GM18951 (cell line): ENCODE data around the gene ATP8A1.

Source experiments
- POLR2A ChIP-seq: IDR thresholded peaks from 4 replicates; pipeline ENCODE4 v1.6.1; 2011; ENCODE audit warnings: mild to moderate bottlenecking; ENCODE audit not compliant: insufficient read length, insufficient read depth; ENCODE audit errors: extremely low read depth
- in situ Hi-C: fragments of 300-500 bp; cut with MboI; formaldehyde crosslinking; loops from one replicate; pipeline ENCODE4 v1.12.0; 2022; ENCODE audit warnings: low sequenced_read_pairs, mixed read lengths, inconsistent platforms; ENCODE audit not compliant: unreplicated experiment

The ATP8A1 gene

DNA sequence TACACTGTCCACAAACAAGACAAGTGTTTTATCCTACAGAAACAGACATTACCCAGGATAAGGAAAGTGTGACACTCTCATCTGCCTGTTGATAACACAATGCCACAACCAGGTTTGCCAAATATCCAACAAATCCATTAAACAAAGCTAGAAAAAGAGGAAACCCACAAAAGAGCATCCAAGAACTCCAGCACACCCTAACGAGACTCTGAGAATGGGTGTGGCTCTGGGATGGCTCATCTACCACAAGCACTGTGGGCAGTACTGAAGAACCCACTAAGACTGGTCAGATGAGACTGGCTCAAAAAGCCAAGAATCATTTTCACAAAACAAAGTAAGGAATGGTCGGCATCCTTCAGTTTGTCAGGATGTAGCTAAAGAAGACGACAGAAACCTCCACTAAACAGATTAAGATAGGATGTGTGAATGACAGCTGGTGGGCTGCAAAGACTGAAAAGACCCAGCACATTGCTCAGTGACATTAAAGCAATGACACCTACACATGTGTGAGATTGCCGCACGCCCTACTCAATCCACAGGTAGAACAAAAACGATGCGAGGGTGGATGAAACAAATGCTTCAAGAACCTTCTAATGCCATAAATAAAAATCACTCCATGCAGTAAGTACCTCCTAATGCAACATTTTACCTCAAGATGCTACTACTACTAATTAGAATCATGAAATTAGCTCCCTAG lies 14.7 kb downstream of the ATP8A1 start:
- in situ Hi-C loops: no loop called here
- peak; percentile 15 for TF ChIP-seq POLR2A

DNA sequence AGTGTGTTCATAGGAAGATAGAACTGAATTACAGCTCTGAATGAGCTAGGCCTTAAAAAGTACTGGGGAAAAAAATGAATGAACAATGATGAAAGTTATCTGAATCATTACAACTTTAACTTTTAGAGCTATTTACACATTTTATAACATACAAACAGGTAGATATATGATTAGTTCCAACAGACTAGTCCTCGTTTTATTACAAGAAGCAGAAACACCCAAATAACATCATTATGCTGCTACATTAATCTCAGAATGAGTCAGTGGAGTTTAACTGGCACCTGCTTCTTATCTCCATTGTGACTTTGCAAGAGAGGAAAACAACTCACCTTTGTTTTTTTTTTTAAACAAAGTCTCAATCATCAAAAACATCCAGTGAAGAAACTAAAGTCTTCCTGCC lies 15.2 kb downstream of the ATP8A1 start:
- TF ChIP-seq POLR2A: no peak
- in situ Hi-C loops: no loop called here

DNA sequence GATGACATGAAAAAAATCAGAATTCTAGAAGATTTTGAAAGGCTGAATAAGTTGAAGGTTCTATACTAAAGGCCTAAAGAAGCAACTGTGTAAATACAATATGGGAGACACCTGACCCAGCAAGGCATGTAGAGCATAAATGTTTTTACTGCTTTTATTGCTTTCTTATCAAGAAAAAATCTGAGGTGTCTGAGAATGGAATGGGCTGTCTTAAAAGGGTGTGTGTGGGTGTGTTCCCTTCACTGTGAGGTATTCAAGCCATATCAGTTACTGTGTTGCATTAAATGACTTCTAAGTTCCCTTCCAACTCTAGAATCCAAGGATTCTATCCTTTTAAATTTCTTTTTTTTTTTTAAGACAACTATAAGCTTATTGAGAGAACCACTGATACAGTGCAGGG lies 15.7 kb downstream of the ATP8A1 start:
- in situ Hi-C loops: no loop called here
- no peak for TF ChIP-seq POLR2A

DNA sequence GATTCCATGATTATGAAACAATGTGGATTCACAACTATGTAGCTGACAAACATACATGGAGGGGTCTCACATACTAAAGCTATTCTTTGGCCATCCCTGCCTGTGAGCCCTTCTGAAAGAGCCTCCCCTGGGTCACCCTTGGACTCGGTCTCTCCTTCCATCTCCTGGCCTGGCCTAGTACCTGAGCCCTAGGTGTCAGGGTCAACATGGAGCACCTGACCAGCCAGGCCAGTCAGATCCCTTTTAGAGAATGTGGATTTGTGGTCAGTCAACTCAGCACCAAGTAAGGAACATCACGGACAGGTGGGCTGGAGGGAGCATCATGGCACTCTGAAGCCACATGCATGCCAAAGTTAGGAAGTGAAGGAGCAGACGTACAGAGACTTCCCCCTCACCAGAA lies 16.3 kb downstream of the ATP8A1 start:
- in situ Hi-C loops: no loop called here
- TF ChIP-seq POLR2A: peak; percentile 3

DNA sequence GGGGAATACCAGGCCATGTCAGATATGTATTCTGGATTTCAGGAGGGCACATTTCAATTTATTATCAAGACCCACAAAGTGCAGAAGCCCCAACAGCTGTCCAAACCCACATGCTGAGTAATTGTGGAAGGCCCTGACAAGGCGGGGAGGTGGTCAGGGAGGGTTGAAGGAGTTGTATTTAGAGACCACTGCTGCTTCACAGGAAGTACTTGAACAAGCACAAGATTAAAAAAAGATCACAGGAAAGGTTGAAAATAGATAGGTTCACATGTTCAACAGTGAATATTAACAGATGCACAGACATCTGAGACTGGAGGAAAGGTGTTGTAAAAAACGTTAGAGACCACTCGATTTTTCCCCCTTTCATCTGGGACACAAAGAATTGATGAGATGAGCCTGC lies 17.9 kb downstream of the ATP8A1 start:
- in situ Hi-C loops: no loop called here
- no peak for TF ChIP-seq POLR2A

DNA sequence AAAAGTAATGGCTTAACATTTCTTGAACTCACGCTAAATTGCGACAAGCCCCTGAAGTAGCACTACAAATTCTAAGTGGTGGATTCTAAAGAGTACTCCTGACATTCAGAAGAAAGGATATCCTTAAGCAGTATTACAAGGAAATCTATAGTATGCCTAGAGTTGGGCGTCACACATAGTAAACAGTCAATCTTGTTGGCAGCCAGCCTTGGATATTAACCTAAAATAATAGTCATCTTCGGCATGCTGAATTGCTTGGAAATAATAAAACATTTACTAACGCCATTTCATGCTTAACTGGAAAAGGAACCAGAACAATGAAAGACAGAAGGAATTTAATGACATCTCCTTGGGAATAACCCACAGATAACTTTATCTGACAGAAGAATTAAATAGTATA lies 18.6 kb downstream of the ATP8A1 start:
- in situ Hi-C loops: no loop called here
- no peak for TF ChIP-seq POLR2A

DNA sequence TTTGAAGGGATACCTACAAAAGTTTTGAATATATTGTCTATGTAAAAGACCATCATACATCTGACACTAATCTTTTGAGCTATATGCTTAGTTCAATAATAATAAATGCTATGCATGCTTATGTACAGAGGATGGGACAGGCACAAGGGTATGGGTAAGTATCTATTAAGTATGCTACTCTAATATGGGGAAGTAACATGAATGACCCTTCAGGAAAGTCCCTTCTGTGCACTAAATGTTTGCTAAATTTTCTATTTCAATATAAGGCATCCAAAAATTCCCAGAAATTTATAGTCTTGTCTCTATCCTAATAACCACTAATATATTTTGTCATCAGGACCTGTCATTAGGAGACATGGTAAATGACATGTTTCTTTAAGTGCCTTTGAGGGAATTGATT lies 19.0 kb downstream of the ATP8A1 start:
- in situ Hi-C loops: no loop called here
- TF ChIP-seq POLR2A: no peak

DNA sequence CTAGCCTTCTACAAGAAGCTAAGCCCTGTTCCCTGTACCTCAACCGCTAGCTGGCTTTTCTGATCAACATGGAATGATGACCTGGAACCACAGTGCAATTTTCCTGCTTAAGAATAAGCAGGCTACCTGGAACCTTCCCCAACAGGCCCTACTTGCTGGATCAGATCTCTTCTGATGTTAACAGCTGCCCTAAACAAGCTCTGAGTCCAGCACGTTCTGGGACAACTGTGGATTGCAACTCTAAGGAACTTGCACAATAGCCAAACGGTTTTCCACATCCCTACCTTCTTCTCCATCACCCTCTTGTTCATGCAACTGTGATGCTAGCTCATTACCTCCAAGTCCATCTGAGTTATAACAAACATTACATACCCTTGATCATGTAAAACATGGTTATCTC lies 19.8 kb downstream of the ATP8A1 start:
- in situ Hi-C loops: no loop called here
- no peak for TF ChIP-seq POLR2A

DNA sequence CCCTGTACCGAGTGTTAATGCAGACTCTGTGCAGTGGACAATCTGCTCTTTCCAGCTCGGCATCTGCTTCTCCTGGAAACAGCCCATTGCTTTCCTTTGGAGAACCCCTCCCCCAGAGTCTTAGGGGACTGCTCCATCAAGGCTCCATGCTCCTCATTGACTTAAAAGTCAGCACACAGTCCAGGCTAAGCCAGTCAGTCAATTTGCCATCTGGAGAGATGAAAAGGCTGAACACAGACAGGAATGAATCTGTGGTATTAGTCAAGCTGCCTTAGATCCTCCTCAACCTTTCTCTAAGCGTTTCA lies 20.3 kb downstream of the ATP8A1 start:
- no peak for TF ChIP-seq POLR2A
- in situ Hi-C loops: no loop called here

DNA sequence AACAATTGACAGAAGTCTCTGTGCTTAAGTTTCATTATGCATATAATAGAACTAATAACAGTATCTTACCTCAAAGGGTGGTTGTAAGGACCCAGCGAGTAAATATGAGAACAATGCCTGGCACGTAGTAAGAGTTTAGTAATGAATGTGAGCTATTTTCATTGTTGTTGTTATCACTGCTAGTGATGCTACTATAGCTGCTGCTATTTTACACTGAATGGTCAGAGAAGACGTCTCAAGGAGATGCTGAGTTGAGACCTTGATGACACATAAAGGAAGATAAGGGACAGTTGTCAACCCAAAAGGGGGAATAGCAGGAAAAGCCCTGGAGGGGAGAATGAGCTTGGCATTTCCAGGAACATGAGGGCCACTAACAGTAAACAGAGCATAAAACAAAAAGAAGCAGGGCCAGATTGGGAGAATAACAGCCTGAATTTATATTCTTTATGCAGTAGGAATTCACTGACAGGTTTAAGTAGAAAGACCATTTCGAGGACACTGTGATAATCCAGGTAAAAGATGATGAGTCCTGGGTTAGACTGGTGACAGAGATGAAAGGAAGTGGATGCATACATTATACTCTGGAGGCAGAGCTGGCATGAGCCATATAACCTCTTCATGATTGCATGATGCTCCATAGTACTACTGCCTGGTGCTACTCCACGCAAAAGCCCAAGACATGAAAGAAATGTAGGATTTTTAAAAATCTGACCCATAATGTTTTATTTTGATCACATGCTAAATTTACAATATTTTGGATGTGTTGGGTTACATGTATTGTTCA lies 23.1 kb downstream of the ATP8A1 start:
- in situ Hi-C loops: no loop called here
- no peak for TF ChIP-seq POLR2A

DNA sequence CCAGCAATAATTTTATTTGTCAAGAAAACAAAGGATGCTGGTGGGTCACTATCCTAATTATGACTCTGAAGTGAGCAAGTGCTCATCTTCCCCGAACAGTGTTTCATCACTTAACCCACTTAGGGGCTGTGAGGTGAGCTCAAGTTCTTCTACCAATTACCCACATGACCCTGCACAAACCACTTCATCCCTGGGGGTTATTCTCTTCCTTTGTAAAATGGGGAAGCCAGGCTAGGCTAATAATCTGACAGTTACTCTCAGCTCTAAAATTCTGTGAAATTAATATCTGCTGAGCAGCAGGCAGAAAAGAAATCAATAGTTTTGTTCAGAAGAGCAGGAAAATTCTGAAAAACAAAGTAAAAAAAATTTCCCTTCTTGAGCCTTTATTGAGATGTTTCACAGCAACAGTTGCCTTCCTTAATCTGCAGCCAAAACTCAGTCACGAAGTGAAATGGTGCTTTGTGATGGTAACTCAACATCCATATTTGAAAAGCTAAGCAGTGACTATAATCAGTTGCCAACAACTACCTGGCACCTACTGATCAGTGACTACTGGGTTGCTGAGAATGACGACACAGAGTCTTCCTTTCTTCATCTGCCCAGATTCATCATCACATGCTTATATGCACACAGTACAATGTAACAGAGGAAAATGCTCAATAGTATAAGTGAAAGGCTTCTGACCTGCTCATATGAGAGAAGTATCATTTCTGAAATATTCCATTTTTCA lies 24.1 kb downstream of the ATP8A1 start:
- no peak for TF ChIP-seq POLR2A
- in situ Hi-C loops: no loop called here

DNA sequence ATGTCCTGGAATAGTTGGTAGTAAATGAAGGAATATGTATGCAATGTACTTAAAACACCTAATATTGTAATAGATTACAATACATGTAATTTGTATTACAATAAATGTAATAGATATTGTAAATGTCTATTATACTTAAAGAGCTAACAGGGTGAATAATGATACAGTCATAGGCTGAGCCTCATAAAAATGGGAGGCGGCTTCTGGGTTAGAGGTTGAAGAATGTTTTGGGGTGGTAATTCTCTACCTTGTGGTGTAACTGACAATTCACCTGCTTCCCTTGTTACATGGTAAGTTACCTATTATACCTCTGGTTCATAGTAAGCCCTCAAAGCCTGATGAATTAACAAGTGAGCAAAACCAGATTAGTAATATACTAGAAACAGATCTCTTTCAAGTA lies 26.0 kb downstream of the ATP8A1 start:
- in situ Hi-C loops: no loop called here
- TF ChIP-seq POLR2A: no peak

DNA sequence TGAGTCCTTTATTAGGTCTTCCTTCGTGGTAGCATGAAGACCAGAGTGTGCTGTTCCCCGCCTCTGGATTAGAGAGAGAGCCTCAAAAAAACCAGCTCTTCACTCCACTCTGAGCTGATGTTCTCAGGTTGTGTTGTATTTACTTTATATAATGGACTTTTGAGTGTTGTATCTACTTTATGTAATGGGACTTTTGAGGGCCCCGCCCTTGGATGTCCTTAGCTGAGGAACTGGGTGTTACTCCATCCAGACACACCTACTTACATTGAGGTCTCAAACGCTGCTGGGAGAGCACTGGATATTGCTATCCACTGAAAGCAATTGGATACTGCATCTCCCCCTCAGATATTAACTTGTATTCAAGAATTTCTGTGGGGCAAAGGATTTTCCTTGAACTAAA lies 28.2 kb downstream of the ATP8A1 start:
- in situ Hi-C loops: no loop called here
- no peak for TF ChIP-seq POLR2A
